ENCODE results near the gene TUBG2.
A peak's percentile ranks its signal among the peaks of the same experiment; 100 is the strongest.

TUBG2 gene

DNA sequence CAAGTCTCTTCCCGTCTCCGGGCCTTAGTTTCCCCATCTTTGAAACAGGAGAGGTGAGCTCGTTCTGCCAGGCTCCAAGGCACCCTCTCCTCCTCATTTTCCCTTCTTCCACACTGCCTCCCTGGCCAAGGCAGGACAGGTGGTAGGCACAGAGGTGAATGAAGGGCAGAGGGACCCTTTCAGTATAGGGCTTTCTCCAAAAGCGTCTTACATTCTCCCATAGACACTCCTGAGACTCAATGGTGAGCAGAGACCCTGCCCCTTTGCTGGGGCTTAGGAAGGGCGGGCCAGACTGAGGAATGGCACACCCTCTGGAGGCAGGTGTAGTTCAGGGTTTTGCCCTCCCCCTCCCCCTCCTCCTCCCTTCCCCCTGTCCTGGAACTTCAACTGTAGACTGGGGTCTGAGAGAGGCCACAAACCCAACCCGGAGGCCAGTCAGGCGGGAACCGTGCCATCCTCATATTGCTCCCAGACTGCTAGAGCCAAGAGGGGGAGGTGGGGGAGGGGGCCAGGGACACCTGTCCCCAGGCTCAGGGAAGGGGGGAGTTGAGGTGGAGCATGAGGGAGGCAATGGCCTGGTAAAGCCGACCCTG lies 15.8 kb downstream of the TUBG2 start:
- Histone ChIP-seq H3K4me1 (ENCODE audit: insufficient read depth, low read length) (peaks cover 36% of the 10 kb centered on the region), H3K9me3 (ENCODE audit: low read length) (no peaks in the 10 kb centered on the region), H3K4me3 (ENCODE audit: low read depth in 1 of 2, low read length in 2 of 2) (peak overlapping the region; percentile 96 to 97)

DNA sequence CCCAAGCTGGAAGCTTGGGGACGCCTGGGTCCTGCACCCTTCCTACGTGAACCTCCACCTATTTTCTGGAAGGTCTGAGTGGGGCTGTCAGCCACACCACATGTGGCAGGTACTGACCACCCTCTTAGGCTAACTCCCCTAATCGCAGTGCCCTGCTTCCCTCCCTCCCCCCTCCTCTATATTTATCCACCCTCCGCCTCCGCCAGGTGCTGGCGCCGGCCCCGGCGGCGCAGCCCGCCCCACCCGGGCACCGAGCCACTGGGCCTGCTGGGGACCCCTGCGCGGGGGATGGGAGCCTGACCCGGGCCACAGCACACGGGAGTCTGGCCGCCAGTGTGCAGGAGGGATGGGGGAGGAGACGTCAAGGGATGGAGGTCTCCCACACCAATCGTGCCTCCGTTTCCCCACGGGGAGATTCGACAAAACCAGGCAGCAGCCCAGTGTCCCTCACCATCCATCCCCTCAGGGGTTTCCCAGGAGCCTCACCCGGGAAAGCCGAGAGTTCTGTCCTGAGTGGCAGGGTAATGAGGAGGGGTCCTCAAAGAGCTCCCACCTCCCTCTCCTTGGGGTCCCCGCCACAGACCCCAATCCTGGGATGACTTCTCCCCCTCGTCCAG lies 16.4 kb downstream of the TUBG2 start:
- H3K9ac ChIP-seq (ENCODE audit: low read length), result peak overlapping the region; percentile 92
- no peaks in the 10 kb centered on the region for H3K9me3 ChIP-seq (ENCODE audit: low read length)
- H3K4me3 ChIP-seq (ENCODE audit: low read depth in 1 of 2, low read length in 2 of 2), result peak overlapping the region; percentile 96 to 97
- H3K4me1 ChIP-seq (ENCODE audit: insufficient read depth, low read length), result peaks cover 39% of the 10 kb centered on the region
- H3K27me3 ChIP-seq (ENCODE audit: control insufficient read depth in 1 of 2, insufficient read depth in 2 of 2, low read length in 2 of 2), result no peaks in the 10 kb centered on the region
- peaks cover 30% of the 10 kb centered on the region for H3K36me3 ChIP-seq (ENCODE audit: insufficient read depth, low read length)
- peak overlapping the region; percentile 96 for H3K27ac ChIP-seq (ENCODE audit: low read depth, low read length)

More for the DNA sequence above, 15.8 kb downstream of the TUBG2 start:
- H3K27me3 ChIP-seq (ENCODE audit: control insufficient read depth in 1 of 2, insufficient read depth in 2 of 2, low read length in 2 of 2), result no peaks in the 10 kb centered on the region
- peaks cover 33% of the 10 kb centered on the region for H3K36me3 ChIP-seq (ENCODE audit: insufficient read depth, low read length)
- peak overlapping the region; percentile 92 for H3K9ac ChIP-seq (ENCODE audit: low read length)
- peak overlapping the region; percentile 96 for H3K27ac ChIP-seq (ENCODE audit: low read depth, low read length)

DNA sequence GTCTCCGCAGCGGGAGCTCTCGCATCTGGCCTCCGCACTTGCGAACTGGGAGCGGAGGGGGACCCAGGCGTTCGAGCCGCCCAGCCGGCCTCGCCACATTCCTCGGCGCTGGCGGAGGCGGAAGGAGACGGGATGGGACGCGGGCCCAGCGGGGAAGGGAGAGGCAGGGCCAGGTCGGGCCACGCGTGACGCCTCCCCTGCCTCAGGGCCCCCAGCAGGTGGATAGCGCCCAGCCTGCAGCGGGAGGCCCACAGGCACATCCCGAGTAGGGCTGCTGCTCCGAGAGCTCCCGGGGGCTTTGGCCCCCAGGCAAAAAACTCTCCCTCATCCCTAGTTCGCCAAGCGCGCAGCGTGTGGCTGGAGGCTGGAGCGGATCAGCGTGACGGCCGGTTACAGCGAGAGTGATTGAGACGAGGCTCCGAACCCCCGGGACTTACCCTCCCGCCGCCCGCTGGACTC lies 16.9 kb downstream of the TUBG2 start:
- H3K4me1 ChIP-seq (ENCODE audit: insufficient read depth, low read length), result peaks cover 39% of the 10 kb centered on the region
- no peaks in the 10 kb centered on the region for H3K27me3 ChIP-seq (ENCODE audit: control insufficient read depth in 1 of 2, insufficient read depth in 2 of 2, low read length in 2 of 2)
- peak overlapping the region; percentile 92 for H3K9ac ChIP-seq (ENCODE audit: low read length)
- H3K36me3 ChIP-seq (ENCODE audit: insufficient read depth, low read length), result peaks cover 25% of the 10 kb centered on the region
- H3K4me3 ChIP-seq (ENCODE audit: low read depth in 1 of 2, low read length in 2 of 2), result peak overlapping the region; percentile 96 to 97
- no peaks in the 10 kb centered on the region for H3K9me3 ChIP-seq (ENCODE audit: low read length)
- H3K27ac ChIP-seq (ENCODE audit: low read depth, low read length), result peak overlapping the region; percentile 96

DNA sequence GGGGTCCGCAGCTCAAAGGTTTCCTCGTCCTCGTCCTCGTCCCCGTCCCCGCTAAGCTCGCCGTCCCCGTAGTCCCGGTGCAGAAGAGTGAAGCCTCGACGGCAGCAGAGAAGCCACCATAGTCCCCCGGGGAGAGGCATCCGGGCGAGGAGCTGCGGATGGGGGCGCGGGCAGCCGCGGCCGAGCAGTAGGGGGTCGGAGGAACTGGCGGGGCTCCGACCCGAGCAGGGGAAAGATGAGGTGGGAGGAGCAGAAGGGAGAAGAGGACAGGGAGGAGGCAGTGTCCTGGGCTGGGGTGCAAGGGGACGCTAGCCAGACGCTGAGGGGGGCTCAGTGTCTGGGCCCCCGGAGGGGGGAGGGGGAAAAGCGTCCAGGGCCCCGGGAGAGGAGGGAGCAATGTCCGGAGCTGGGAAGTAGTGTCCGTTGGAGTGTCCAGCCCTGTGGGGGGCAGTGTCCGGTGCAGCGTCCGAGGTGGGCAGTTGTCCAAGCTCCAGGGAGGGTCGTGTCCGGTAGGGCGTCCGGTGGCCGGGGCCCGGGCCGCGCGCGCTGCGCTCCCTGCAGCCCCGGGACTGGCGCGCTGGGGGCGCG lies 17.4 kb downstream of the TUBG2 start, which contains the start of gene PLEKHH3:
Gene PLEKHH3, minus strand, starts transcription at position 571 of the 588 bp plus-strand sequence. Its CDS starts 431 bp downstream, at position 140.
- Histone ChIP-seq H3K27ac (ENCODE audit: low read depth, low read length) (peak within 1 kb of the TSS; percentile 99), H3K4me1 (ENCODE audit: insufficient read depth, low read length) (peaks cover 43% of the 10 kb centered on the region), H3K36me3 (ENCODE audit: insufficient read depth, low read length) (peaks cover 20% of the 10 kb centered on the region), H3K9me3 (ENCODE audit: low read length) (no peaks in the 10 kb centered on the region), H3K27me3 (ENCODE audit: control insufficient read depth in 1 of 2, insufficient read depth in 2 of 2, low read length in 2 of 2) (no peaks in the 10 kb centered on the region), H3K9ac (ENCODE audit: low read length) (peak within 1 kb of the TSS; percentile 92), H3K4me3 (ENCODE audit: low read depth in 1 of 2, low read length in 2 of 2) (peak within 1 kb of the TSS; percentile 96 to 97)

DNA sequence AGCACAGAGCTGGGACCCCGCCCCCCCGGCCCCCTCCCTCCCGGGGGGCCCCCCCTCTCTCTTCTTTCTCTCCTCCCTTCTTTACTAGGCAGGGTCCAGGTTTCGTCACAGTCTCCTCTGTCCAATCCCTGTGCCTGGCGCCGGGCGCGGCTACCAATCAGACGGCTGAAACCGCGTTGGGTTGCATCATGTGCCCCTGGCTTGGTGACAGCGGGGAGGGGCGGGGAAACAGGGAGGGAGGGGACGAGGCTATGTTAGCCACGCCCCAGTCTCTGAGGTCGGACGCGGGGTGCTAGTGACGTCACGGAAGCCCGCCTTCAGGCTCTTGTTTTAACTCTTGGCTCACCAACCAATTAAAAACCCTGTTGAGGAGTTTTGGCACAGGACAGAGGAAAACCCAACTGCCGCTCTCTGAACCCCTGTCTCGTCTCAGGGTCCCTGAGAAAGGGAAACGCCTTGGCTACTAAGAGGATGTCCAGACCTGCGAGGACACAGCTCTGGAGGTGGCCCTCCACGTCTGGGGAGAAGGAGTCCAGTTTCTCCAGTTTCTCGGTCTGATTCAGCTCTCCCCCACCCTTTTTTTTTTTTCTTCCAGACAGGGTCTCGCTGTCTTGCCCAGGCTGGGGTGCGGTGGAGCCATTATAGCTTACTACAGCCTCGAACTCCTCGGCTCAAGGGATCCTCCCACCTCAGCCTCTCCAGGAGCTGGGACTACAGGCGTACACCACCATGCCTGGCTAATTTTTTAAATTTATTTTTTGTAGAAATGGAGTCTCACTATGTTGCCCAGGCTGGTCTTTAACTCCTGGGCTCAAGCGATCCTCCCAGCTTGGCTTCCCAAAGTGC lies 18.2 kb downstream of the TUBG2 start:
- H3K9me3 ChIP-seq (ENCODE audit: low read length), result no peaks in the 10 kb centered on the region
- peaks cover 50% of the 10 kb centered on the region for H3K4me1 ChIP-seq (ENCODE audit: insufficient read depth, low read length)
- H3K4me3 ChIP-seq (ENCODE audit: low read depth in 1 of 2, low read length in 2 of 2), result peak overlapping the region; percentile 56 to 97
- H3K36me3 ChIP-seq (ENCODE audit: insufficient read depth, low read length), result peaks cover 13% of the 10 kb centered on the region
- H3K27ac ChIP-seq (ENCODE audit: low read depth, low read length), result peak overlapping the region; percentile 99
- H3K9ac ChIP-seq (ENCODE audit: low read length), result peak overlapping the region; percentile 82
- H3K27me3 ChIP-seq (ENCODE audit: control insufficient read depth in 1 of 2, insufficient read depth in 2 of 2, low read length in 2 of 2), result no peaks in the 10 kb centered on the region

DNA sequence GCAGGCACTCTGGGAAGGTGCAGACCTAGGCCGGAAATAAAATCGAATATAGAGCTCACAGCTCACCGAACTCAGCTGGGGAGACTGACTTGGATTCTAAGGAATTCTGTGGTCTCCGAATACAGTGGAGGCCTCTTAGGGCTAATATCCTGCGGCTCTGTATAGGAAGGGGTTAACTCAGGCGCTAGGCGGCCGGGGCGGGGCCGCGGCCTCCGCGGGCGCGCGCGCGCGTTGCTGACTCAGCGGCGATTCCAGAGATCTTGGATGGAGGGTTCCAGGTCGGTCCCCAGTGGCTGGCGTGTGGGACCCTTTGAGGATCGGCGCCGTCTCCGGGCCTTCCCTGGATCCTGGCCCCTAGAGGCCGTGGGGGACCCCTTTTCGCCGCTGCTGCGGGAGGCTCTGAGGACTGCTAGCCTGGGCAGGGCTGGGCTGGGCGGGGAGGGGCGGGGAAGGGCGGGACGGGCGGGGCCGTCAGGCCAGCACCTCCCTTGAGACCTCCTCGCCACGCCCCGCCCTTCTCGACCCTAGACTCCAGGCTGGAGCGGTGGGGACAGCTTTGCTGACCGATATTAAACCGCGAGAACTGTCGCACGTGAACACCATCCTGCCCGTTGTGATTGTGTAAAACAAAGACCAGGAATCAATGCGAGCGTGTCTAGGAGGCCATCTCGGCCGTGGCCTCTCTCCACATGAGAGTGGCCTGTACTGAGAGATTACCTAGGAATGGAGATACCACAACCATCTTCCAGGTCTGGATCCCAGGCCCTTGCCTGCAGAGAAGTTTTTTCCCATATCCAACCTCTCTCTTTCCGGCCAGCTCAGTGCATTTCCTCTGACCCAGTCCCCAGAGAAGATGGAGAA lies 19.1 kb downstream of the TUBG2 start:
- peaks cover 50% of the 10 kb centered on the region for H3K4me1 ChIP-seq (ENCODE audit: insufficient read depth, low read length)
- peaks cover 4% of the 10 kb centered on the region for H3K36me3 ChIP-seq (ENCODE audit: insufficient read depth, low read length)
- peak overlapping the region; percentile 82 for H3K9ac ChIP-seq (ENCODE audit: low read length)
- H3K27ac ChIP-seq (ENCODE audit: low read depth, low read length), result peak overlapping the region; percentile 99
- no peaks in the 10 kb centered on the region for H3K27me3 ChIP-seq (ENCODE audit: control insufficient read depth in 1 of 2, insufficient read depth in 2 of 2, low read length in 2 of 2)
- no peaks in the 10 kb centered on the region for H3K9me3 ChIP-seq (ENCODE audit: low read length)
- peak overlapping the region; percentile 56 to 76 for H3K4me3 ChIP-seq (ENCODE audit: low read depth in 1 of 2, low read length in 2 of 2)

DNA sequence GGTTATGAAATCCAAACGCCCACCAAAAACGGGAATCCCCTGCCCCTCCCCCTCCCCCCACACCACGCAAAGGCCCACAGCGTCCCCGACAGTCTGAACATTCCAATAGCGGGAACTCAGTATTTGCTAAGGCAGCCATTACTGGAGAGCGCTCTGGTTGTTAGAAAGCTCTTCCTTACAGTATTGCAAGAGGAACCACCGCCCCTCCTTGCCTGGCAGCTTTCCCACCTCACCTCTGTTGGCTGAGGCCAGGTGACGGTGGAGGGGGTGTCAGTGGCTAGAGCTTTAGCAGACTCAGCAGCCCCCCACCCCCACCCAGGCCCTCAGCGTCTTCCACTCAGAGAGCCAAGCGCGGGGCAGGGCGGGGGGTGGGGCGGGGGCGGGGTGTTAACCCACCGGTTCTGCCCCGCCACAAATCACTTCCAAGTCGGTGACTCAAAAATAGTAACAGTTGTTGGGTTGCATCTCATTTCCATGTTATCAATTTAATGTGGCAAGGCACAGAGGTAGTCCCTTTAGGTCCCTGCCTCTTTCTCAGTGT lies 19.9 kb downstream of the TUBG2 start:
- Histone ChIP-seq H3K27me3 (ENCODE audit: control insufficient read depth in 1 of 2, insufficient read depth in 2 of 2, low read length in 2 of 2) (no peaks in the 10 kb centered on the region), H3K27ac (ENCODE audit: low read depth, low read length) (peak overlapping the region; percentile 99), H3K9ac (ENCODE audit: low read length) (peak overlapping the region; percentile 49), H3K4me3 (ENCODE audit: low read depth in 1 of 2, low read length in 2 of 2) (peak overlapping the region in 1 of 2 donors; percentile 60), H3K4me1 (ENCODE audit: insufficient read depth, low read length) (peaks cover 45% of the 10 kb centered on the region), H3K36me3 (ENCODE audit: insufficient read depth, low read length) (no peaks in the 10 kb centered on the region), H3K9me3 (ENCODE audit: low read length) (no peaks in the 10 kb centered on the region)

DNA sequence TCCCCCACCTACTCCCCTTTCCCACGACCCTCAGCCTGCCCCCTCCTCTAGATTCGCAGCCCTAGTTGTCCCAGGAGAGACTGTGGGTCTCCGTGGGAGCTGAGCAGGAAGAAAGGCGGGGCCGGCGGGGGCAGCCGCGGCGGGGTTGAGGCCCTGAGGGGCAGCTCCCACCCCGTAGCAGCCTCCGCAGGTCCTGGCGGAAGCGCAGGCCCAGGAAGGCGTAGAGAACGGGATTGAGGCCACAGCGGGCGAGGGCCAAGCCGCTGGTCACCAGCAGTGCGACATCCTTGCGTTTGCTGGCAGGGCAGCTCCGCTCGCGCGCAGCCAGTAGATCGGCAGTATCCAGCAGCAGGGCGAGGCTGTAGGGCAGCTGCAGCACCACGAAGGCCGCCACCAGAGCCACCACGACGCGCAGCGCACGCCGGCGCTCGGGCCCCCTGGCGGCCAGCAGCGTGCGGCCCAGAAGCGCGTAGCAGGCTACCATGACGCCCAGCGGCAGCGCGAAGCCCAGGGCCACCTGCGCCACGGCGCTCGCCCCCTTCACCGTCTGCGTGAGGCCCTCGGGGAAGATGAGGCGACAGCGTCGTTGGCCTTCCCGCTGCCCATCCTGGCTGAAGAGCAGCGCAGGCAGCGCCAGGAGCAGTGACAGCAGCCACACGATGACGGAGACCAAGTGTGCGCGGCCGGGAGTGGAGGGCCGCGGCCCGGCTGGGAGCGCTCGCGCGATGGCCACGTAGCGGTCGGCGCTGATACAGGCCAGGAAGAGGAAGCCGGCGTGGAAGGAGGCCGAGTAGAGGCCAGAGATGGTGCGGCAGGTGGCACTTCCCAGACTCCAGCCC lies 20.6 kb downstream of the TUBG2 start:
- Histone ChIP-seq H3K27ac (ENCODE audit: low read depth, low read length) (peak overlapping the region; percentile 99), H3K4me1 (ENCODE audit: insufficient read depth, low read length) (peaks cover 38% of the 10 kb centered on the region), H3K4me3 (ENCODE audit: low read depth in 1 of 2, low read length in 2 of 2) (peak overlapping the region; percentile 2 to 60)

DNA sequence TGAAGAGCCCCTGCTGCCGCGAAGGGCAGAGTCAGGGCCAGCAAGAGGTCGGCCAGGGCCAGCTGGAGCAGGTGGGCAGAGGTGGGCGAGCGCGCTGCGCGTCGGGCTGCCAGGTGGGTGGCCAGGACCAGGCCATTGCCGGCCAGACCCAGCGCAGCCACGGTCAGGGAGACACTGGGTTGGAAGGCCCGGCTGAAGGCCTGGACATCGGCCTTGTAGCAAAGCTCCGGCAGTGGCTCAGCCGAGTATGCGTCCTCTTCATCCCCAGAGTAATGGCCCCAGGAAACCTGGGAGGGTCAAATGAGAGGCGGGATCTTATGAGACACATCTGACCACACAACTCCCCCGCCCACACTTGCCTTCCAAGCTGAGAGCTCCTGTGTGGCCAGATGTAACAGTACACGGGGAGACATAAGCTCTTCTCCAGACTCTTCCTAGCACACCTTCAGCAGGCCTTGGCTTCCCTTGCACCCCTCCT lies 21.3 kb downstream of the TUBG2 start:
- Histone ChIP-seq H3K36me3 (ENCODE audit: insufficient read depth, low read length) (peaks cover 2% of the 10 kb centered on the region), H3K27me3 (ENCODE audit: control insufficient read depth in 1 of 2, insufficient read depth in 2 of 2, low read length in 2 of 2) (no peaks in the 10 kb centered on the region), H3K9ac (ENCODE audit: low read length) (peak overlapping the region; percentile 49), H3K4me1 (ENCODE audit: insufficient read depth, low read length) (peaks cover 33% of the 10 kb centered on the region), H3K4me3 (ENCODE audit: low read depth in 1 of 2, low read length in 2 of 2) (peak overlapping the region; percentile 2 to 60), H3K27ac (ENCODE audit: low read depth, low read length) (peak overlapping the region; percentile 99), H3K9me3 (ENCODE audit: low read length) (no peaks in the 10 kb centered on the region)

More for the DNA sequence above, 20.6 kb downstream of the TUBG2 start:
- no peaks in the 10 kb centered on the region for H3K9me3 ChIP-seq (ENCODE audit: low read length)
- no peaks in the 10 kb centered on the region for H3K36me3 ChIP-seq (ENCODE audit: insufficient read depth, low read length)
- H3K9ac ChIP-seq (ENCODE audit: low read length), result peak overlapping the region; percentile 49
- H3K27me3 ChIP-seq (ENCODE audit: control insufficient read depth in 1 of 2, insufficient read depth in 2 of 2, low read length in 2 of 2), result no peaks in the 10 kb centered on the region
